ENCODE results near the gene DLG4.
A peak's percentile ranks its signal among the peaks of the same experiment; 100 is the strongest.
"Not testable (repeated sequence)": the region's sequence is repeated elsewhere in the genome, so short reads cannot be mapped to it uniquely, and the experiment has no call there.

Gene DLG4

GRCh38 chr17:7184091-7184488 is 35.5 kb downstream of the DLG4 start:
- no peak for DNase-seq (ENCODE audit: low read depth in 2 of 2)

- no peak for DNase-seq (ENCODE audit: low read depth in 2 of 2)
Observed at GRCh38 chr17:7183433-7184090, 36.1 kb downstream of the DLG4 start.

GRCh38 chr17:7182101-7182500 is 37.5 kb downstream of the DLG4 start:
- DNase-seq (ENCODE audit: low read depth in 2 of 2) = not testable (repeated sequence)

- no peak for DNase-seq (ENCODE audit: low read depth in 2 of 2)
Observed at GRCh38 chr17:7179317-7180254, 40.0 kb downstream of the DLG4 start, which contains the start of gene ASGR1. Gene ASGR1 (minus strand): TSS chr17:7179370. CDS start chr17:7178563, 807 bp downstream.

- DNase-seq (ENCODE audit: low read depth in 2 of 2) = no peak
Observed at GRCh38 chr17:7178973-7179316, 40.7 kb downstream of the DLG4 start.

GRCh38 chr17:7177954-7178477 is 41.6 kb downstream of the DLG4 start:
- no peak for DNase-seq (ENCODE audit: low read depth in 2 of 2)

GRCh38 chr17:7177191-7177953 is 42.3 kb downstream of the DLG4 start:
- DNase-seq (ENCODE audit: low read depth in 2 of 2) = peak; percentile 51 to 57

GRCh38 chr17:7176841-7177190 is 42.8 kb downstream of the DLG4 start:
- DNase-seq (ENCODE audit: low read depth in 2 of 2) = no peak

- no peak for DNase-seq (ENCODE audit: low read depth in 2 of 2)
Observed at GRCh38 chr17:7176107-7176840, 43.4 kb downstream of the DLG4 start.

GRCh38 chr17:7175330-7175733 is 44.3 kb downstream of the DLG4 start:
- DNase-seq (ENCODE audit: low read depth in 2 of 2) = no peak

GRCh38 chr17:7174603-7175326 is 44.9 kb downstream of the DLG4 start:
- DNase-seq (ENCODE audit: low read depth in 2 of 2) = no peak

GRCh38 chr17:7173687-7174602 is 45.7 kb downstream of the DLG4 start:
- DNase-seq (ENCODE audit: low read depth in 2 of 2) = peak in 1 of 2 experiments; percentile 32

GRCh38 chr17:7172522-7173191 is 47.0 kb downstream of the DLG4 start:
- not testable (repeated sequence) for DNase-seq (ENCODE audit: low read depth in 2 of 2)

GRCh38 chr17:7169565-7169908 is 50.1 kb downstream of the DLG4 start:
- DNase-seq (ENCODE audit: low read depth in 2 of 2) = not testable (repeated sequence)

- DNase-seq (ENCODE audit: low read depth in 2 of 2) = not testable (repeated sequence)
Observed at GRCh38 chr17:7168841-7169564, 50.6 kb downstream of the DLG4 start.

GRCh38 chr17:7167832-7168231 is 51.8 kb downstream of the DLG4 start:
- no peak for DNase-seq (ENCODE audit: low read depth in 2 of 2)

GRCh38 chr17:7166873-7167272 is 52.8 kb downstream of the DLG4 start:
- no peak for DNase-seq (ENCODE audit: low read depth in 2 of 2)

- not testable (repeated sequence) for DNase-seq (ENCODE audit: low read depth in 2 of 2)
Observed at GRCh38 chr17:7159571-7159970, 60.1 kb downstream of the DLG4 start.

Data from stimulated activated CD4-positive, alpha-beta T cell treated with anti-CD3 and anti-CD28 coated beads, Interleukin-12 subunit alpha, Interleukin-12 subunit beta, amount 100 ng/mL, for 24 hours (primary cell).